GM18867 (cell line): ENCODE measurements around the gene SKA3.
"Not testable (repeated sequence)": the region's sequence is repeated elsewhere in the genome, so short reads cannot be mapped to it uniquely, and the experiment has no call there.

Source experiments
- ATAC-seq: cut with Tn5 transposase; IDR thresholded peaks from one replicate; pipeline ENCODE4 v1.9.1; 2021; ENCODE audit warnings: mild to moderate bottlenecking, moderate library complexity; ENCODE audit not compliant: unreplicated experiment

SKA3 gene

DNA sequence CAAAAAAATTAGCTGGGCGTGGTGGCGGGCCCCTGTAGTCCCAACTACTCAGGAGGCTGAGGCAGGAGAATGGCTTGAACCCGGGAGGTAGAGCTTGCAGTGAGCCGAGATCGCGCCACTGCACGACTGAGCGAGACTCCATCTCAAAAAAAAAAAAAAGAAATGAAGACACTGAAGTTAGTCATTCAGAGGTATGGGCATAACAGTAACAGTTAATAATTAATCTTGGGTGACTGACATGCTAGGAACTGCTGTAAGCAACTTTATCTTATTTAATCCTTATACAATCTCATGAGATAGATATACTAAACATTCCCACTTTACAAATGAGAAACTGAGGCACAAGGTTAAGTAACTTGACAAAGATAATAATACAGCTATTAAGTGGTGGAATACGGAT, 4.9 kb downstream of the SKA3 start:
- no peak for ATAC-seq

DNA sequence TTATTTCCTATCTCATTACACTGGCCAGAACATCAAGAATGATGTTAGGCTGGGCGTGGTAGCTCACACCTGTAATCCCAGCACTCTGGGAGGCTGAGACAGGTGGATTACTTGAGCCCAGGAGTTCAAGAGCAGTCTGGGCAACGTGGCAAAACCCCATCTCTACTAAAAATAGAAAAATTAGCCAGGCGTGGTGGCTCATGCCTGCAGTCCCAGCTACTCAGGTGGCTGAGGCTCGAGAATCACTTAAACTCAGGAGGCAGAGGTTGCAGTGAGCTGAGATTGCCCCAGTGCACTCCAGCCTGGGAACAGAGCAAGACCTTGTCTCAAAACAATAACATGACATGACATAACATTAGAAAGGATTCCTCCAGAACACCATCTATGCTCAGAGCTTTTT, 10.7 kb downstream of the SKA3 start:
- ATAC-seq, result not testable (repeated sequence)

DNA sequence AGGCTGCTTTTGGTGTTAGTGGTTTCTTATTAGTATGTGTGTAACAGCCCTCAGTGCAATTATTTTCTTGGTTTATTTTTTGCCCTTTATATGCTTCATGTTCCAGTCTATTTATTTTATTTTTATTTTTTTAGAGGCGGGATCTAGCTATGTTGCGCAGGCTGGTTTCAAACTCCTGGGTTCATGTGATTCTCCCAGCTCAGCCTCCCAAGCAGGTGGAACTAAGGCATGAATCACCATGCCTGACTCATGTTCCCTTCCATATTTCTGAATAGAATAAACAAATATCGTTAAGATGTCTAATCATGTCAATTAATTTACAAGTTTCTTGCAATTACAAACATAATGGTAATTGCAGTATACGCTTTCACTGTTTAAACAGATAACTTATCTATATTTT, 11.7 kb downstream of the SKA3 start:
- no peak for ATAC-seq

DNA sequence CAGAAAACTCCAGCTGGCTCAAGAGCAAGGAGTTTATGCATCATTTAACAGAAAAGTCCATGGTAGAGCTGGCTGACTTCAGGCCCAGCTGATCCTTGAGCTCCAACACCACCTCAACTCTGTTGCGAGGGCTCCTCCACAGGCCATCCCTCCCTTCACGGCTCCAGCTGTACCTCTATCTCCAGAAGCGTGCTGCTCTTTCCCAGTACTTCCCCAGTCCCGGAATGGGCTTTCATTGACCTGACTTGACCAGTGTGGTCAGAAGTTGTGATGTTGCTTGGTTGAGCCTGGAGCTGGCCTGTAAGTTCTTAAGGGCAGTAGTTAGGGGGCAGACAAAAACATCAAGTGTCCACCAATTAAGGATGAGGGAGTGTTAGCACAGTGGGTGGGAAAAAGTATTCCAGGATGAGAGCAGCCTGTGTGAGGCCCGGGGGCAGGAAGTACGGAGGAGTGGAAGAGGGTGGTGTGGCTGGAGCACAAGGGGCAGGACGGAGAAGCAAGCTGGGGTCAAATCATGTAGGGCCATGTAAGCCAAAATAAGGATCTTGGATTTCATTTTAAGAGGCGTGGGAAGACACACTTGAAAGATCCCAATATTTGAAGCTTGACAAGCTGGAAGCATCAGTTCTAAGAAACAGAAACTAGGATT, 24.0 kb downstream of the SKA3 start:
- ATAC-seq, result no peak

DNA sequence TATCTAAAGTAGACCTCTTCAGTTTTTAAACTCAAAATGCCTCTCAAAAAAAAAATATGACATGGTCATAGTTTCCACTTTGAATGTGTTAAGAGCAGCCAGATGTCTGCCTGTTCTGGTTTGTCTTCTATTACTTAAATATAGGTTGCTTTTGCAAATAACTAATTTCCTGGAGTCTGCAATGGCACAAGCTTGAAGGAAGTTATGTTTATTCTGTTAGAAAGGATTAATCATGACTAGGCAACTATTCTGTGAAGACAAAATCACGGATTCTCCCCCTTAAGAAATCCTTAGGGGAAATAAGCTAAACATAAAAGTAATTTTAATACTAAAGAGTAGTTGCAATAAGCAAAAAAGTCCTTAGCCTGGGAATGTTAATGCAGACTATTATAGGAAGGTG, 26.3 kb downstream of the SKA3 start:
- ATAC-seq, result no peak

DNA sequence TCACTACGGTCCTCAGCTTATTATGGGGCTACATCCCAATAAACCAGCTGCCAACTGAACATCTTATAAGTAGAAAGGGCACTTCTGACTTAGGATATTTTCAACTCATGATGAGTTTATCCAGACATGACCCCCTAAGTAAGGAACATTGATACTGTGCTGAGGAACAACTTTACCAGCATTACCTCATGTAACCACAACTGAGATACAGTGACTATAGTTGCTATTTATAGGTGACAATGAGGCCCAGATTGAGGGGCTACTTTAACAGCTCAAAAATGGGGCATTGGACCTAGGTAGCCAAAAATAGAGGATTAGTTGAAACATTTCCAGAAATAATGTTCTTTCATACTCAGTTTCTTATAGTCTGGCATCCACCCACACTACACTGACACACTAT, 26.8 kb downstream of the SKA3 start:
- no peak for ATAC-seq

DNA sequence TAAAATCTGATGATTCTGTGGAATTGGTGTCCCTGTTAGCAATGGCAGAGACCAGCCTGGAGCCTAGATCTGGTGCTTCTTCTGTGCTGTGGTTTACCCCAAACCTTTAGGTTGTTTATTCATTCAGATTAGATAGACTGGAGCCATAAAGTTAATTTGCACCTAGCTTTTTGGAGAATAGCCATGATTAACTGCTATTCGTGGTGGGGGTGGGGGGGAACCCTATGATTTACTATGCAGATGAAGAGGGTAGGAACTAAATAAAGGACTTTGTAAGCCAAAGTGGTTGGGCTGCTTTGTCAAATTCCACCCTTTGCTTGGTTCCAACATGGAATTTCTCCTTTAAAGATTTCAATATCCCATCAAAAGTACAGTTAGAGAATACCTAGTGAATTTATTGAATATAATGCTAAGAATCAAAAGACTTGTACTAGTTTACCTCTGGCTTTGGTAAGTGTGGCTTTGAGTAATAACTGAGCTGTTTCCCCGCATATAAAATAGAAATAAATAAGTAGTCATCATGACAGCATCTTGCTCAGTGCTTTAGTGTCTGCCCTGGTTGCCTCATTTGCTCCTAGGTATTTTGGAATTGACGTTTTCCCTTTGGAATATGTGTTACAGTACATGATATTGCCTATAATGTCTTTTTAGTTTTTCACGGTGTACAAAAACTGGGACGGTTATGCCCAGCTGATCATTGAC, 27.6 kb downstream of the SKA3 start:
- ATAC-seq, result no peak

DNA sequence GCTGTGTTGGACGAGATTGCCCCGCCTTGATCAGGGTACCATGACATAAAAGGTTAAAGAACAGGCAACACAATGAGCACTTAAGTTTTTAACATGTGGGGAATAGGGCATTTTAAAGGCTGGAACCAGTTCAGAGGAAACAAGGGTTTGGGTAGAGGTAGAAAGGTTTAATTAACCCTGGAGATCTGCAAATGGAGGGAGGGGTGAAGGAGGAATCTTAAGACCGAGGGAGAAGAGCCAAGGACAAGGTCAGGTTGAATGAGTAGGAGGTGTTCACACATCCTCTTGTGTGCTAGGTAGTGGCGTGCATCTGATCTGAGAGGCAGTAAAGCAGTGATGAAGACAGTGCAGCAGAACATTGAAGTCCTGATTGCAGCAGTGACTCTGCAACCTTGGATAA, 28.5 kb downstream of the SKA3 start:
- no peak for ATAC-seq

DNA sequence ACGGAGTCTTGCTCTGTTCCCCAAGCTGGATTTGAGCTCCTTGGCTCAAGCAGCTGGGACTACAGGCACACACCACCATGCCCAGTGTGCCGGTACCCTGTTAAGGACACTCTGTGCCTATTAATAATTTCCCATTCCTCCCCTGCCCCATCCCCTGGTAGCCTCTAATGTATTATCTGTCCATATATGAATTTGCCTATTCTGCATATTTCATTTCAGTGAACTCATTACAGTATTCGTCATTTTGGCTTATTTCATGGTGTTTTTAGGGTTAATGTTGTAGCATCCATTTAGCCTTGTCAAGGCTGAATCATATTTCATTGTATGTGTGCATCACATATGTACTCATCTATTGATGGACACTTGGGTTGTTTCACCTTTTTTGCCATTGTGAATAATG, 33.6 kb downstream of the SKA3 start:
- ATAC-seq, result no peak

DNA sequence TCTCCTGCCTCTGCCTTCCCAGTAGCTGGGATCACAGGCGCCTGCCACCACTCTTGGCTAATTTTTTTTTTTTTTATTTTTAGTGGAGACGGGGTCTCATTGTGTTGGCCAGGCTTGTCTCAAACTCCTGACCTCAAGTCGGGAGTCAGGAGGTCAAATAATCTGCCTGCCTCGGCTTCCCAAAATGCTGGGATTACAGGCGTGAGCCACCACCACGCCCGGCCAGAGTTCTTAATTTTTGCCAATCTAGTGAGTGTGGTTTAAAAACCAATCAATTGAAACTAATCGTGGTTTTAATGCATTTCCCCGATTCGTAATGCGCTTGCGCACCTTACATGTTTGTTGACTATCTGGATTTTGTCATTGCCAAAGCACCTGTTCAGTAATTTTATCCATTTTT, 37.0 kb downstream of the SKA3 start:
- ATAC-seq, result no peak

DNA sequence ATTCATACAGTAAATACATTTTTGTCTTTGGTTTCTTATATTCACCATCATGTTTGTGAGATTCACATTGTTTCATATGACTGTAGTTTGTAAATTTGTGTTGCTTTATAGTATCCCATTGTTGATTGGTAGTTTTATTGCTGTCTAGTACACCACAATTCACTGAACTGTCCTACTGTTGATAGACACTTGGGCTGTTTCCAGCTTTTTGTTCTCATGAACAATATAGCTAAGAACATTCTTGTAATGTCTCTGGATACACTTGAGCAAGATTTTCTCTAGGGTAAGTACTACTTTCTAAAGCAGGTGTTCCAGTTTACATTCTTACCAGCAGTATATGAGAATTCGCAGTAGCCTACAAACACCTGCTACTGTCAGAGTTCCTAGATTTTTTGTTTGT, 37.8 kb downstream of the SKA3 start:
- ATAC-seq, result no peak

DNA sequence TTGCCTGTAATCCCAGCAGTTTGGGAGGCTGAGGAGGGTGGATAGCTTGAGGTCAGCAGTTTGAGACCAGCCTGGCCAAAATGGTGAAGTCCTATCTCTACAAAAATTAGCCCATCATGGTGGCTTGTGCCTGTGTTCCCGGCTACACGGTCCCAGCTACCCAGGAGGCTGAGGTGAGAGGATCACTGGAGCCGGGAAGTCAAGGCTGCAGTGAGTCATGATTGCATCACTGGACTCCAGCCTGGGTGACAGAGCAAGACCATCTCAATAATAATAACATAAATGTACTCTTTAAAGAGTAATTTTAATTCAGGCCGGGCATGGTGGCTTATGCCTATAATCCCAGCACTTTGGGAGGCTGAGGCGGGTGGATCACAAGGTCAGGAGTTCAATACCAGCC, 38.7 kb downstream of the SKA3 start:
- ATAC-seq, result no peak

DNA sequence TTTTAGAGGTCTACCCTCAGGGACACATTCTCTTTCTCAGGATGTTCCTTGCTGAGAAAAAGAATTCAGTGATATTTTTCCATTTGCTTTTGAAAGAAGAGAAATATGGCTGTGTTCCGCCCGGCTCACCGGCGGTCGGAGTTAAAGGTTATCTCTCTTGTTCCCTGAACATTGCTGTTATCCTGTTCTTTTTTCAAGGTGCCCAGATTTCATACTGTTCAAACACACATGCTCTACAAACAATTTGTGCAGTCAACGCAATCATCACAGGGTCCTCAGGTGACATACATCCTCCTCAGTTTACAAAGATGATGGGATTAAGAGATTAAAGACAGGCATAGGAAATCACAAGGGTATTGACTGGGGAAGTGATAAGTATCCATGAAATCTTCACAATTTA, 40.5 kb downstream of the SKA3 start:
- ATAC-seq, result not testable (repeated sequence)

DNA sequence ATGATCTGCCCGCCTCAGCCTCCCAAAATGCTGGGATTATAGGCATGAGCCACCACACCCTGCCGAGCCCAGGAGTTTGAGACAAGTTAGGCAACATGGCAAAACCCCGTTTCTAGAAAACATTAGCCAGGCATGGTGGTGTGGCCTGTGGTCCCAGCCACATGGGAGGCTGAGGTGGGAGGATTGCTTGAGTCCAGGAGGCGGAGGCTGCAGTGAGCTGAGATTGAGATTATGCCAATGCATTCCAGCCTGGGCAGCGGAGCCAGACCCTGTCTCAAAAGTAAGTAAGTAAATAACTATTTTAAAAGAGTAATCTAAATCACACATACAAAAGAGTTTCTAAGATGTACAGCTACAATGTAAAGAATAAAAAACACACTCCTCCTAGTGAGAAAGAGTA, 41.9 kb downstream of the SKA3 start:
- no peak for ATAC-seq

DNA sequence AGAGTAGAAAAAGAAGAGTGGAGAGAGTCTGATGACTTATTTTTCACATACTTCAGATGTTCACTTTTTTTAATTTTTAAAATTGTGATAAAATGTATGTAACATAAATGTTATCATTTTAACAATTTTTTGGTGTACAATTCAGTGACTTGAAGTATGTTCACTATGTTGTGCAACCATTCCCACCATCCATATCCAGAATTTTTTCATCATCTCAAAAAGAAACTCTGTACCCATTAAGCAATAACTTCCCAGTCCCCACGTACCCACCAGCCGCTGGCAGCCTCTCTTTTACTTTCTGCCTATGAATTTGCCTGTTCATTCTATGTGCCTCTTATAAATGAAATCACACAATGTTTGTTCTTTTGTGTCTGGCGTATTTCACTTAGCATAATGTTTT, 43.3 kb downstream of the SKA3 start:
- ATAC-seq, result no peak

DNA sequence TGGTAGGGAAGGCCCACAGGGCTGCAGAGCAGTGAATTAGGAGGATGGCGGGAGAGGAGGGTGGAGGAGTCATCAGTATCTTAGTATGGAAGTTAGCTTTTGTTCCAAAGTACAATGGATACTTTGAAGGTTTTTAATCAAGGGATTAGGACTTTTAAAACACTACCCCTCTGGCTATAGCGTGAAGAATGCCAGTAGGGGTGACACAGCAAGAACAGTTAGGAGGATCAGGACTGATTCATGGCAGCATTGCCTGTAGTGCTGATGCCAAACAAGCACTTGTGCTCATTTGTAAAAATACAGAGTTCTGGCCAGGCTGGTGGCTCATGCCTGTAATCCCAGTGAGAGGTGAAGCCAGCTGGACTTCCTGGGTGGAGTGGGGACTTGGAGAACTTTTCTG, 46.2 kb downstream of the SKA3 start:
- ATAC-seq, result no peak

DNA sequence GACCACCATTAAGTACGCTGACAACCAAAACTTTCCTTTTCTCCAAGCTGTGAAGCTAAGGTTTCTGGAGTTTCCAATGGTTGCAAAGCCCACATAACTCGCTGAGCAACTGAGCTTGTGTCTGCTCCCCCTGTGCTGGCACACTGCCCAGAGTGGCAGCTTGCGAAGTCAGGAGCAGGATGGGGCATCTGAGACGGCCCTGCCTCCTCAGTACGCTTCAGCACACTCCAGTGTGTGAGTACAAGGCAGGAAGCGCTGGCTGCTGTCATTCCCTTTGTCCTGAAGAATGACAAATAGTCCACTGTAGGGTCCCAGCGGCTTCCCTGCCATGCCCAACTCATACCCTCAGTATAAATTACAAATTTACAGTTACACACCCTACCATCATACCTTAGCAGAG, 51.5 kb downstream of the SKA3 start:
- no peak for ATAC-seq

DNA sequence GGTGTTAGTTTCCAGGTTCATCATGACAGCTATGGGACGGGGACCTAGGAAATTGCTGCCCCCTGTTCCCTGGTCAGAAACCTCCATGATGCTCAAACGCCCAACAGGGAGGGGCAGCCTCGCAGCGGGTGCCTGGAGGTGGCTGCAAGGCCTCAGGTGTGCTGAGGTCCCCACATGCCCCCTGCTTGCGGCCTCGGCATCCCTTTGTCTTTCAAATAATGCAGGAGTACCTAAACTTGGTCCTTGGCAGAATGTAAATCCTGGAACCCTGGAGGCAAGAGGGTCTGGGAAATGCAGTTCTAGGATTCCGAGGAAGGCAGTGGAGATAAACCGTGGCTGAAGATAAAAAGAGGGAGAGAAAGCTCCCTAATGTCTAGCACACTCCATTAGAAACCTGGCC, 52.4 kb downstream of the SKA3 start:
- no peak for ATAC-seq

DNA sequence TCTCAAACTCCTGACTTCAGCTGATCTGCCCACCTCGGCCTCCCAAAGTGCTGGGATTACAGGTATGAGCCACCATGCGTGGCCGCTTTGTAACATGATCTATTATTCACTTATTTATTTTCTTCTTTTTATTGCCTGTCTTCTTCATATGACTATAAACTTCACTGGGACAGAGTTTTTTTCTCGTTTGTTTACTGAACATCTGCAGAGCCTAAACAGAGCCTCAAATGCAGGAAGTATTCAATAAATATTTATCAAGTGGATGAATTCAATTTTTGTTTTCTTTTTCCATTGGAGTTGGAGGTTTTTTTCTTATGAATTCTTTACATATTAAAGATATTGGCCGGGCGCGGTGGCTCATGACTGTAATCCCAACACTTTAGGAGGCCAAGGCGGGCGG, 54.7 kb downstream of the SKA3 start:
- no peak for ATAC-seq

DNA sequence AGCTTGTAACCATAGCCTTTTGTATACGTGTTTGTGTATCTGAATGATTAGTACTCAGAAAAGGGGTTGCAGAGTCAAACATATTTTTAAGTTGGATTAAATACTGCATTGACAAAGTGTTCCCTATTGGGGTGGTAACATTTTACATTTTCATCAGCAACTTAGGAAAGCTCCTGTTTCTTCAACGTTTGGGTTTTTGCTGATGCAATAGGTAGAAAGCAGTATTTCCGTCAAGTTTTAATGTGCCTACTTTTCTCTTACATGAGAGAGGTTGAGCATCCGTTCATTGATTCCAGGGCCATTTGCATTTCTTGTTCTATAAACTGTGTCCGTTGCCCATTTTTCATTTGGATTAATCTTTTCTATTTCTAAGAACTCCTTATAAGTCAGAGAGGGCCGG, 56.2 kb downstream of the SKA3 start:
- ATAC-seq, result no peak

DNA sequence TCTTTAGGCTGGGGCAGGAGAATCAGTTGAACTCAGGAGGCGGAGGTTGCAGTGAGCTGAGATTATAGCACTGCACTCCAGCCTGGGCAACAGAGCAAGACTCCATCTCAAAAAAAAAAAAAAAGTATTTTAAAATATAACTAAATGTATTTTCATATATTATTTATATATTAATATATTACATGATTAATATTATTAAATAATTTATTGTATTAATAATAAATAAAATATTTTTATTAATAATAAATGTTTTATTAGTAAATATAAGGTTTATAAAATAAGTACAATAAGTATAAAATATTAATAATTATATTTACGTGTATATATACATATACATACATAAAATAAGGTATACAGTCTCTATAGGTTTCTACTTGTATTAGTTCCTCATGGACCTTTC, 56.8 kb downstream of the SKA3 start:
- ATAC-seq, result no peak

DNA sequence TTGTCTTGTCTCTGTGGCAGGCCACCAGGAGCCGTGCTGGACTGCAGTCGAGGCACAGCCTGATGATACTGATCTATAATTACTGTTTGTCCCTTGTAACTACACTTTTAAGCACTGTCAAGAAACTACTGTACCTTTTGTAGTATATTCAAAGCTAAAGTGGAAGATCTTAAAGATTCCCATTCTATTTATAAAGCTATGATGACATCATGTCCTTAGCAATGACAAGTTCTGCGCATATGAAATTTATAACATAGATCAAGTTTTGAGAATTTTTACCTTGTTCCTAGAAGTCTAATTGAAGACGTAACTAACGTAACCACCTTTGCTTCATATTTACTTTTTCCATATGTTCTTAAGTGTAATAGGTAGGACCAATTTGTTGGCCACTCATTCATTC, 58.2 kb downstream of the SKA3 start:
- no peak for ATAC-seq
